IMR-90 (cell line): Measurements from ENCODE around the gene PPP1R12B. TPM values are rescaled to one million over a fixed set of nuclear protein-coding genes. Genes with fewer than 3 reads are reported as not detected.

Source experiments
- ATAC-seq: fragments of 200-7000 bp; cut with Tn5 transposase; 2 replicates; pipeline ENCODE4 v1.9.1; 2020; ENCODE audit warnings: low read depth, mild to moderate bottlenecking, moderate library complexity
- BruUV-seq: library from RNA; stranded (reverse); fragments of 400-500 nt; replicated peaks from 2 replicates; lab custom pipeline; 2021; lab: Mats Ljungman, UMichigan
- CTCF ChIA-PET: fragments of 300-600 bp; formaldehyde crosslinking; extraction: SDS; loops from one replicate; lab custom pipeline; 2021; ENCODE audit warnings: antibody characterized with exemption; lab: Yijun Ruan, JAX
- POLR2A ChIA-PET: fragments of 300-600 bp; sonication (Branson Sonifier 250); formaldehyde crosslinking; loops from one replicate; lab custom pipeline; 2022; ENCODE audit warnings: antibody characterized with exemption; ENCODE audit not compliant: unreplicated experiment; lab: Charles Lee
- DNase-seq: peaks from one replicate; pipeline ENCODE4 v3.0.0; 2013
- H2AFZ ChIP-seq: replicated peaks from 2 replicates; pipeline ENCODE3; 2013; ENCODE audit warnings: low read length, mild to moderate bottlenecking; ENCODE audit not compliant: poor library complexity
- H2AK5ac ChIP-seq: 2 replicates; pipeline ENCODE4 v1.6.1; 2013; ENCODE audit warnings: low read depth, low read length, inconsistent platforms
- H2AK9ac ChIP-seq: replicated peaks from 2 replicates; pipeline ENCODE3; 2013; ENCODE audit warnings: mild to moderate bottlenecking, low read depth, low read length, moderate library complexity; ENCODE audit not compliant: poor library complexity
- H2BK120ac ChIP-seq: 2 replicates; pipeline ENCODE4 v1.6.1; 2013; ENCODE audit warnings: low read depth, low read length, inconsistent platforms
- H2BK15ac ChIP-seq: 3 replicates; pipeline ENCODE4 v1.6.1; 2013; ENCODE audit warnings: low read depth, low read length, inconsistent platforms
- H2BK20ac ChIP-seq: 2 replicates; pipeline ENCODE4 v1.6.1; 2013; ENCODE audit warnings: low read depth, mild to moderate bottlenecking, inconsistent platforms, low read length, moderate library complexity
- H2BK5ac ChIP-seq: 2 replicates; pipeline ENCODE4 v1.6.1; 2013; ENCODE audit warnings: mild to moderate bottlenecking, low read depth, low read length, inconsistent platforms; ENCODE audit not compliant: poor library complexity, severe bottlenecking
- H3K14ac ChIP-seq: replicated peaks from 2 replicates; pipeline ENCODE4 v1.6.1; 2013; ENCODE audit warnings: low read depth, low read length, inconsistent platforms
- H3K18ac ChIP-seq: 2 replicates; pipeline ENCODE4 v1.6.1; 2013; ENCODE audit warnings: low read depth, low read length, control low read depth
- H3K23ac ChIP-seq: 2 replicates; pipeline ENCODE4 v1.6.1; 2013; ENCODE audit warnings: low read depth, low read length, inconsistent platforms
- H3K27ac ChIP-seq: 2 replicates; pipeline ENCODE4 v1.5.1; 2013; ENCODE audit warnings: mild to moderate bottlenecking, control low read depth, low read length; ENCODE audit not compliant: insufficient read depth
- H3K27me3 ChIP-seq: 2 replicates; pipeline ENCODE4 v1.6.1; 2013; ENCODE audit warnings: low read length; ENCODE audit not compliant: control insufficient read depth, insufficient read depth
- H3K36me3 ChIP-seq: 2 replicates; pipeline ENCODE4 v1.6.1; 2013; ENCODE audit warnings: low read length, mixed read lengths; ENCODE audit not compliant: control insufficient read depth, insufficient read depth
- H3K4ac ChIP-seq: 2 replicates; pipeline ENCODE4 v1.6.1; 2013; ENCODE audit warnings: low read depth, low read length, inconsistent platforms
- H3K4me1 ChIP-seq: 2 replicates; pipeline ENCODE4 v1.6.1; 2013; ENCODE audit warnings: low read length, mixed read lengths; ENCODE audit not compliant: control insufficient read depth, insufficient read depth
- H3K4me2 ChIP-seq: 2 replicates; pipeline ENCODE4 v1.6.1; 2013; ENCODE audit warnings: low read depth, mild to moderate bottlenecking, control low read depth, low read length, moderate library complexity
- H3K4me3 ChIP-seq: 2 replicates; pipeline ENCODE4 v1.5.1; 2013; ENCODE audit warnings: low read depth, mild to moderate bottlenecking, control low read depth, low read length, moderate library complexity; ENCODE audit not compliant: insufficient read depth
- H3K56ac ChIP-seq: 2 replicates; pipeline ENCODE4 v1.6.1; 2013; ENCODE audit warnings: low read length, inconsistent platforms; ENCODE audit not compliant: insufficient read depth; ENCODE audit errors: extremely low read depth
- H3K79me1 ChIP-seq, 2 experiments: 2 replicates each; pipeline ENCODE4 v1.6.1; 2013; ENCODE audit warnings: low read length in 2 of 2, inconsistent platforms in 1 of 2, low read depth in 1 of 2
- H3K9ac ChIP-seq: 2 replicates; pipeline ENCODE4 v1.6.1; 2013; ENCODE audit warnings: low read depth, low read length, control low read depth
- H3K9me1 ChIP-seq: 2 replicates; pipeline ENCODE4 v1.6.1; 2013; ENCODE audit warnings: low read length, inconsistent platforms; ENCODE audit not compliant: insufficient read depth
- H3K9me3 ChIP-seq: 2 replicates; pipeline ENCODE4 v1.6.1; 2013; ENCODE audit warnings: low read length; ENCODE audit not compliant: control insufficient read depth, insufficient read depth
- H4K20me1 ChIP-seq: 2 replicates; pipeline ENCODE4 v1.6.1; 2013; ENCODE audit warnings: low read length, inconsistent platforms; ENCODE audit not compliant: insufficient read depth
- H4K5ac ChIP-seq: 2 replicates; pipeline ENCODE4 v1.6.1; 2013; ENCODE audit warnings: mild to moderate bottlenecking, low read depth, low read length, control low read depth
- H4K8ac ChIP-seq, 2 experiments: 2 replicates each; pipeline ENCODE4 v1.6.1; 2013; ENCODE audit warnings: low read depth in 2 of 2, low read length in 2 of 2, control low read depth in 1 of 2, inconsistent platforms in 1 of 2
- H4K91ac ChIP-seq: 2 replicates; pipeline ENCODE4 v1.6.1; 2013; ENCODE audit warnings: low read depth, low read length, inconsistent platforms; ENCODE audit not compliant: insufficient read depth
- MAZ ChIP-seq: IDR thresholded peaks from 2 replicates; pipeline ENCODE4 v1.6.1; 2012; ENCODE audit warnings: low read depth, mild to moderate bottlenecking, low read length, improper control_type of control experiment, moderate library complexity, borderline replicate concordance
- dilution Hi-C: fragments of 300-500 bp; cut with HindIII; formaldehyde crosslinking; loops from one replicate; pipeline ENCODE4 v1.14.3; 2018; ENCODE audit warnings: low sequenced_read_pairs; ENCODE audit not compliant: unreplicated experiment
- in situ Hi-C: fragments of 300-500 bp; cut with MboI; formaldehyde crosslinking; loops from 3 replicates; pipeline ENCODE4 v1.14.3; 2019; ENCODE audit warnings: low sequenced_read_pairs, inconsistent platforms, mixed read lengths
- intact Hi-C: fragments of 100-400 bp; cut with micrococcal nuclease; formaldehyde crosslinking; loops from 2 replicates; pipeline ENCODE4 v1.10.0; 2022
- polyA plus RNA-seq, 3 experiments: library from polyadenylated mRNA; depleted of rRNA; stranded (reverse); fragments of >200 nt; gene quantifications; 2 replicates each; pipeline ENCODE4 v1.2.3, GENCODE V29; 2012; ENCODE audit warnings: low replicate concordance in 1 of 3
- total RNA-seq: library from RNA; depleted of rRNA; stranded (reverse); fragments of >200 nt; gene quantifications from 2 replicates; pipeline ENCODE4 v1.2.3, GENCODE V29; 2012
- TF ChIP-seq, protein P1 (sequence below): fragments of 150-350 bp; IDR thresholded peaks from 2 replicates; pipeline ENCODE4 v1.6.1; 2017; ENCODE audit warnings: mild to moderate bottlenecking, antibody characterized with exemption, low read length, low read depth
- TF ChIP-seq, protein P2 (sequence below): fragments of 150-350 bp; IDR thresholded peaks from 2 replicates; pipeline ENCODE4 v1.6.1; 2016; ENCODE audit warnings: low read depth, mild to moderate bottlenecking, low read length, moderate library complexity, borderline replicate concordance
- TF ChIP-seq, protein P3 (sequence below): conservative IDR thresholded peaks from 2 replicates; pipeline ENCODE4 v1.5.1; 2012; ENCODE audit warnings: mild to moderate bottlenecking, low read depth, low read length, improper control_type of control experiment

The PPP1R12B gene
- total and polyA plus RNA-seq, 2 of the 4 experiments (the other 2 are of a cell fraction) = 8.5 to 12.0 TPM

DNA sequence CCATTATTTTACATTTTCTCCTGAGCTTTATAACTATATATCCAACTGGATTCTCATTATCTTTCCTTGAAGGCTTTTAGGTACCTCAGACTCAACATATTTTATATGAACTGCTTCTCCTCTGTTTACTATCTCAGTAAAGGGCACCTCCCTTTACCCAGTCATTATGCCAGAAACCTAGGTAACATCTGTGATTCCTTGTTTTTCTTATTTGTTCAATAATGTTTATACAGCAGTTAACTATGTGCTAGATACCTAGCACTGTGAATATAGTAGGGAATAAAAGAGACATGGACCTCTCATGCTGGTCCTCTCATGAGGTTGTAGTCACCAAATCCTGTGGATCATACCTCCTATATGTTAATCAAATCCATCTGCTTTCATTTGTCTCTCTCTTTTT lies 25.6 kb downstream of the PPP1R12B start:
- no peak overlapping the region for H3K18ac ChIP-seq
- no peak overlapping the region for H2AFZ ChIP-seq
- H2BK20ac ChIP-seq = no peak overlapping the region
- intact Hi-C loops (no loop called here), in situ Hi-C loops (no loop called here), dilution Hi-C loops (no loop called here)
- H3K4me3 ChIP-seq = no peak overlapping the region
- H3K23ac ChIP-seq = no peak overlapping the region
- ATAC-seq (no peak), DNase-seq (no peak)
- H3K56ac ChIP-seq = no peak overlapping the region
- H4K20me1 ChIP-seq = no peaks in the 10 kb centered on the region; the same call in 1 of the 2 replicates
- H3K9me3 ChIP-seq = no peaks in the 10 kb centered on the region
- no peak overlapping the region for H2BK15ac ChIP-seq
- peaks cover 3% of the 10 kb centered on the region; the same call in 1 of the 2 replicates for H3K4me1 ChIP-seq
- no peak overlapping the region for H2AK9ac ChIP-seq
- H3K4me2 ChIP-seq = no peak overlapping the region
- no peak overlapping the region for H3K9ac ChIP-seq
- CTCF ChIA-PET = no interaction called here
- no peak overlapping the region for H2BK120ac ChIP-seq
- no peak overlapping the region for H4K8ac ChIP-seq
- POLR2A ChIA-PET = no interaction called here
- H4K91ac ChIP-seq = no peak overlapping the region
- no TSS peak for BruUV-seq
- no peak overlapping the region for H3K14ac ChIP-seq
- no peak overlapping the region for H2BK5ac ChIP-seq
- H2AK5ac ChIP-seq = no peak overlapping the region
- no peak overlapping the region for H4K5ac ChIP-seq
- H3K4ac ChIP-seq = no peak overlapping the region
- peaks cover 10 to 12% of the 10 kb centered on the region in 2 experiments; a peak in 3 of 4 replicates for H3K79me1 ChIP-seq
- H3K36me3 ChIP-seq = no peaks in the 10 kb centered on the region
- no peaks in the 10 kb centered on the region for H3K9me1 ChIP-seq
- TF ChIP-seq, protein P1, sequence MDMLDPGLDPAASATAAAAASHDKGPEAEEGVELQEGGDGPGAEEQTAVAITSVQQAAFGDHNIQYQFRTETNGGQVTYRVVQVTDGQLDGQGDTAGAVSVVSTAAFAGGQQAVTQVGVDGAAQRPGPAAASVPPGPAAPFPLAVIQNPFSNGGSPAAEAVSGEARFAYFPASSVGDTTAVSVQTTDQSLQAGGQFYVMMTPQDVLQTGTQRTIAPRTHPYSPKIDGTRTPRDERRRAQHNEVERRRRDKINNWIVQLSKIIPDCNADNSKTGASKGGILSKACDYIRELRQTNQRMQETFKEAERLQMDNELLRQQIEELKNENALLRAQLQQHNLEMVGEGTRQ = no peak
- TF ChIP-seq, protein P2, sequence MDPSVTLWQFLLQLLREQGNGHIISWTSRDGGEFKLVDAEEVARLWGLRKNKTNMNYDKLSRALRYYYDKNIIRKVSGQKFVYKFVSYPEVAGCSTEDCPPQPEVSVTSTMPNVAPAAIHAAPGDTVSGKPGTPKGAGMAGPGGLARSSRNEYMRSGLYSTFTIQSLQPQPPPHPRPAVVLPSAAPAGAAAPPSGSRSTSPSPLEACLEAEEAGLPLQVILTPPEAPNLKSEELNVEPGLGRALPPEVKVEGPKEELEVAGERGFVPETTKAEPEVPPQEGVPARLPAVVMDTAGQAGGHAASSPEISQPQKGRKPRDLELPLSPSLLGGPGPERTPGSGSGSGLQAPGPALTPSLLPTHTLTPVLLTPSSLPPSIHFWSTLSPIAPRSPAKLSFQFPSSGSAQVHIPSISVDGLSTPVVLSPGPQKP = no peak
- TF ChIP-seq, protein P3, sequence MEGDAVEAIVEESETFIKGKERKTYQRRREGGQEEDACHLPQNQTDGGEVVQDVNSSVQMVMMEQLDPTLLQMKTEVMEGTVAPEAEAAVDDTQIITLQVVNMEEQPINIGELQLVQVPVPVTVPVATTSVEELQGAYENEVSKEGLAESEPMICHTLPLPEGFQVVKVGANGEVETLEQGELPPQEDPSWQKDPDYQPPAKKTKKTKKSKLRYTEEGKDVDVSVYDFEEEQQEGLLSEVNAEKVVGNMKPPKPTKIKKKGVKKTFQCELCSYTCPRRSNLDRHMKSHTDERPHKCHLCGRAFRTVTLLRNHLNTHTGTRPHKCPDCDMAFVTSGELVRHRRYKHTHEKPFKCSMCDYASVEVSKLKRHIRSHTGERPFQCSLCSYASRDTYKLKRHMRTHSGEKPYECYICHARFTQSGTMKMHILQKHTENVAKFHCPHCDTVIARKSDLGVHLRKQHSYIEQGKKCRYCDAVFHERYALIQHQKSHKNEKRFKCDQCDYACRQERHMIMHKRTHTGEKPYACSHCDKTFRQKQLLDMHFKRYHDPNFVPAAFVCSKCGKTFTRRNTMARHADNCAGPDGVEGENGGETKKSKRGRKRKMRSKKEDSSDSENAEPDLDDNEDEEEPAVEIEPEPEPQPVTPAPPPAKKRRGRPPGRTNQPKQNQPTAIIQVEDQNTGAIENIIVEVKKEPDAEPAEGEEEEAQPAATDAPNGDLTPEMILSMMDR = no peak
- no peak for TF ChIP-seq MAZ
- no peaks in the 10 kb centered on the region for H3K27me3 ChIP-seq
- H3K27ac ChIP-seq = no peak overlapping the region
